Activated CD8-positive, alpha-beta T cell treated with anti-CD3 and anti-CD28 coated beads for 36 hours (primary cell): ENCODE results near the gene SORCS2. TPM values are rescaled to one million over a fixed set of nuclear protein-coding genes. Genes with fewer than 3 reads are reported as not detected.

Experiments used
- ATAC-seq: fragments of 200-7000 bp; cut with Tn5 transposase; one replicate; pipeline ENCODE4 v1.10.0; 2021; ENCODE audit warnings: mild to moderate bottlenecking, moderate library complexity
- CTCF ChIA-PET: fragments of 350-600 bp; sonication (Branson Sonifier 250); formaldehyde crosslinking; loops from one replicate; lab custom pipeline; 2021; ENCODE audit warnings: antibody characterized with exemption; lab: Charles Lee
- POLR2A ChIA-PET: fragments of 350-600 bp; sonication (Branson Sonifier 250); formaldehyde crosslinking; loops from one replicate; lab custom pipeline; 2021; ENCODE audit warnings: antibody characterized with exemption; lab: Charles Lee
- DNase-seq: peaks from one replicate; pipeline ENCODE4 v3.0.0-alpha.2; 2020
- H3K27ac Mint-ChIP-seq: one replicate; pipeline ENCODE4 v1.8.0; 2021; ENCODE audit warnings: mild to moderate bottlenecking, mixed read lengths
- H3K27me3 Mint-ChIP-seq: one replicate; pipeline ENCODE4 v1.8.0; 2021; ENCODE audit warnings: mixed read lengths
- H3K36me3 Mint-ChIP-seq: one replicate; pipeline ENCODE4 v1.8.0; 2021; ENCODE audit warnings: low read depth, mixed read lengths
- H3K4me1 Mint-ChIP-seq: one replicate; pipeline ENCODE4 v1.8.0; 2021; ENCODE audit warnings: low read depth, mixed read lengths
- H3K4me3 Mint-ChIP-seq: one replicate; pipeline ENCODE4 v1.8.0; 2021; ENCODE audit warnings: mild to moderate bottlenecking, moderate library complexity, mixed read lengths
- H3K9me3 Mint-ChIP-seq: one replicate; pipeline ENCODE4 v1.8.0; 2021; ENCODE audit warnings: mixed read lengths
- intact Hi-C: fragments of 100-400 bp; cut with micrococcal nuclease; formaldehyde crosslinking; loops from one replicate; pipeline ENCODE4 v1.10.0; 2022
- total RNA-seq, 2 experiments: library from RNA; stranded (reverse); gene quantifications; one replicate each; pipeline ENCODE4 v1.2.3, GENCODE V29; 2021
- TF ChIP-seq, protein P1 (sequence below): fragments of 200-600 bp; IDR thresholded peaks from one replicate; pipeline ENCODE4 v1.8.0; 2022; ENCODE audit warnings: antibody characterized with exemption, mild to moderate bottlenecking

The SORCS2 gene
- total RNA-seq, 2 experiments from 2014 or later: 0.05 TPM; not detected in 1

DNA sequence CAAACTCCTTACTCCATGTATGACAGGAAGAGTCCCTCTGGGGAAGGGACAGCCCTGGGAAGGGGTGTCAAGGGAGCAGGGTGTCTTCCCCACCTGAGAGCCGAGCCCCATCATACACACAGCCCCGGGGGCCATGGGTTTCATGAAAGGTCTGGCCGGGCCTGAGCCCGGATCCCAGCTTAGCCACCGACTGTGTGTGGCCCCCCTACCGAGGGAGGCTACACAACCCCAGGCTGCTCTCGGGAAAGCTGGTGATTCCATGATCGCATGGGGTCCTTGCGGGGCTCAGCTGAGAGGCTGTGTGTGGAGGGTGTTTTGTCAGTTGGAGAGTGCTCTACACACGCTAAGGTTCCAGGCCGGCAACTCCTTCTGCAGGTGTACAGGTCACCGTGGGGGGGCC, 55.6 kb downstream of the SORCS2 start:
- intact Hi-C loops: no loop called here
- Mint-ChIP-seq H3K36me3 (no peaks in the 10 kb centered on the region), H3K27me3 (peaks cover 5% of the 10 kb centered on the region), H3K9me3 (no peaks in the 10 kb centered on the region), H3K27ac (no peak overlapping the region), H3K4me3 (no peak overlapping the region), H3K4me1 (no peaks in the 10 kb centered on the region)
- ChIA-PET CTCF (no interaction called here), POLR2A (no interaction called here)
- ATAC-seq (no peak), DNase-seq (no peak)
- TF ChIP-seq, protein P1, sequence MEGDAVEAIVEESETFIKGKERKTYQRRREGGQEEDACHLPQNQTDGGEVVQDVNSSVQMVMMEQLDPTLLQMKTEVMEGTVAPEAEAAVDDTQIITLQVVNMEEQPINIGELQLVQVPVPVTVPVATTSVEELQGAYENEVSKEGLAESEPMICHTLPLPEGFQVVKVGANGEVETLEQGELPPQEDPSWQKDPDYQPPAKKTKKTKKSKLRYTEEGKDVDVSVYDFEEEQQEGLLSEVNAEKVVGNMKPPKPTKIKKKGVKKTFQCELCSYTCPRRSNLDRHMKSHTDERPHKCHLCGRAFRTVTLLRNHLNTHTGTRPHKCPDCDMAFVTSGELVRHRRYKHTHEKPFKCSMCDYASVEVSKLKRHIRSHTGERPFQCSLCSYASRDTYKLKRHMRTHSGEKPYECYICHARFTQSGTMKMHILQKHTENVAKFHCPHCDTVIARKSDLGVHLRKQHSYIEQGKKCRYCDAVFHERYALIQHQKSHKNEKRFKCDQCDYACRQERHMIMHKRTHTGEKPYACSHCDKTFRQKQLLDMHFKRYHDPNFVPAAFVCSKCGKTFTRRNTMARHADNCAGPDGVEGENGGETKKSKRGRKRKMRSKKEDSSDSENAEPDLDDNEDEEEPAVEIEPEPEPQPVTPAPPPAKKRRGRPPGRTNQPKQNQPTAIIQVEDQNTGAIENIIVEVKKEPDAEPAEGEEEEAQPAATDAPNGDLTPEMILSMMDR: no peak

DNA sequence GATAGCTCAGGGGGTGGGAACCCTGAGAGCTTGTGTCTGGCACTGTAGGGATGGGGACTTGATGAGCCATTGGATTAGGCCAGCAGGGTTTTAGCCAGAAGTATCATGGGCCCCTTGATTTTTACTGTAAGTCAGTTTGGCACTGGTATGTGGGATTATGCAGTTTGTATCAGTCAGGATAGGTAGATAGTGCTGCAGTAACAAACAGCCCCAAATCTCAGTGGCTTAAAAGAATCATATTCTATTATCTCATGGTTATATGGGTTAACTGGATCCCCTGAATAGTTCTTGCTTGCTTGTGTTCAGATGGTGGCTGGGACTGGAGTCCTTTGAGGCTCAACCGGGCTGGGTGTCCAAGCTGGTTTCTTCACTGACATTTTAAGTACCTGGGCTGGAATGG, 56.5 kb downstream of the SORCS2 start:
- Mint-ChIP-seq H3K9me3 (no peaks in the 10 kb centered on the region), H3K27ac (no peak overlapping the region), H3K4me3 (no peak overlapping the region), H3K4me1 (no peaks in the 10 kb centered on the region), H3K36me3 (no peaks in the 10 kb centered on the region), H3K27me3 (peaks cover 5% of the 10 kb centered on the region)
- ATAC-seq (no peak), DNase-seq (no peak)
- ChIA-PET POLR2A (no interaction called here), CTCF (no interaction called here)
- TF ChIP-seq, protein P1: no peak
- intact Hi-C loops: no loop called here

DNA sequence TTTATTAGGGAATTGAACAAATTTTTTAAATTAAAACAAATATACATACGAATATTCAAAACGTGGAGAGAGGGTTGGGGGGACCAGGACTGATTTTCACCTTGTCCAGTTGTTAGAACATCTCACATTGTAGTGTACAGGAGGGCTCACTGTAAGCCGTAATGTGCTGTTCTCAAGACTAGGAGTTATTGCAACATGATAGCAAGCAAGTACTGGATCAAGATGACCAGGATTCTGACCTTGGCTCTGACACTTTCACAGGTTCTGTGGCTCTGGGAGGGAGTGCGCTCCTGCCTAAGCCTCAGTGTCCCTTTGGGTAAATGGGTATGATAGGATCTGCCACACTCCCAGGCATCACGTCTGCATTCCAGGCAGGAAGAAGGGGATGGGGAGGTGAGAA, 59.0 kb downstream of the SORCS2 start:
- TF ChIP-seq, protein P1: no peak
- no peaks in the 10 kb centered on the region for H3K36me3 Mint-ChIP-seq
- ChIA-PET CTCF (no interaction called here), POLR2A (no interaction called here)
- H3K4me1 Mint-ChIP-seq: no peaks in the 10 kb centered on the region
- no peak overlapping the region for H3K27ac Mint-ChIP-seq
- no peak for DNase-seq
- ATAC-seq: no peak
- no peak overlapping the region for H3K4me3 Mint-ChIP-seq
- peaks cover 5% of the 10 kb centered on the region for H3K27me3 Mint-ChIP-seq
- H3K9me3 Mint-ChIP-seq: no peaks in the 10 kb centered on the region
- intact Hi-C loops: no loop called here

DNA sequence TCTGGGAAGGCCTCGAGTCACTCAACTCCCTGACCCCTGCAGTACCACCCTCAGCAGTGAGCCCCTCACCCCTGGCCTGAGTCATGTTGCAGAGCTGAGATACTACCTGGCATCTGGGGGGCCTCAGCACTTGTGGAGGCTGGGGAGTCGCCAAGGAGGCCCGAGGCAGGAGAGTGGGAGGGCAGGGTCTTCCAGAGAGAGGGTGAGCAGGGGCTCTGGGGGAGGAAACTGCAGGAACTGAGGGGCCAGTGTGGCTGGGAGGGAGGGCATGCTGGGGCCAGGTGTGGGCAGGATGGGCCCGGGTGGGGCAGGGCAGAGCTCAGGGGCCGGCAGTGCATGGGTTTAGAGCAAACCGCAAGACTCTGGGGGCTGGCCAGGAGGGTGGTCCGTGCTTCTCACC, 59.7 kb downstream of the SORCS2 start:
- H3K27me3 Mint-ChIP-seq: peaks cover 5% of the 10 kb centered on the region
- no peak overlapping the region for H3K27ac Mint-ChIP-seq
- H3K36me3 Mint-ChIP-seq: no peaks in the 10 kb centered on the region
- ChIA-PET CTCF (no interaction called here), POLR2A (no interaction called here)
- H3K4me3 Mint-ChIP-seq: no peak overlapping the region
- DNase-seq: no peak
- intact Hi-C loops: no loop called here
- no peaks in the 10 kb centered on the region for H3K4me1 Mint-ChIP-seq
- no peak for ATAC-seq
- TF ChIP-seq, protein P1: no peak
- no peaks in the 10 kb centered on the region for H3K9me3 Mint-ChIP-seq

DNA sequence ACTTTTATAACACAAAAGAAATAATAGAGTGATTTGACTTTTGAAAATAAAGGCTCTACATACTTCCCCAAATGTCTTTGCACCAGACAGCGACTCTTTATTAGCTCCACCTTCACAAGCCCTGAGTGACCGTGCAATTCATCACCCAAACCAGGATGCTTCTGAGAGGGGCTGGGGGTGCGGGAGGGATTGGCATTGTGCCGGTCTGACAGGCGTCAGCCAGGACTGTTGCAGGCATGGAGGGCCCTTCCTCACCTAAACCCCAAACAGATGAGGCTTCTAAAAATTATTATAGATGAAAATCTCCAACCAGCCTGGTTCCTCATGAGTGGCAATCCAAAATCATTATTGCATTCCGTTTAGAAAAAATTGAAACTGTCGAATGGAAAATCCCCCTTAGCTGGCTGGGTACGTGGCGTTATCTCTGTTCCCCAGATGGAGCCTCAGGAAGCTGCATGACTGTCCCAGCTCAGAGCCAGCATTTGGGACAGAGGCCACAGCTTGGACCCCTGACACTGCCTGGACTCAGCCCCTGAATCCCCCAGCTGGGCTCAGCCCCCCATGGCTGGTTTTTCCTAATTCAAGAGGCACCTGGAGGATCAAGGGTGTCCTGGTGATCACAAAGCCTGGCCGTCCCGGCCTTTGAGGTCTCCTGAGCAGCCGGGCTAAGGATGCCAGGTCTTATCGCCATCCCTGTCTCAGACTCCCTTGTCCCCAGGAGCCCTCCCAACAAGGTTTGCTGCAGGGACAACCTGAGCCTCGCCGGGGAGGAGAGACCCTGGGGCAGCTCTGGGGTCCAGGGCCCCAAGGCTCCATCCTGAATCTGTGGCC, 60.4 kb downstream of the SORCS2 start:
- peaks cover 5% of the 10 kb centered on the region for H3K27me3 Mint-ChIP-seq
- no peaks in the 10 kb centered on the region for H3K36me3 Mint-ChIP-seq
- H3K9me3 Mint-ChIP-seq: no peaks in the 10 kb centered on the region
- TF ChIP-seq, protein P1: no peak
- ATAC-seq (no peak), DNase-seq (no peak)
- intact Hi-C loops: no loop called here
- no peak overlapping the region for H3K27ac Mint-ChIP-seq
- H3K4me1 Mint-ChIP-seq: no peaks in the 10 kb centered on the region
- CTCF ChIA-PET: no interaction called here
- no peak overlapping the region for H3K4me3 Mint-ChIP-seq
- POLR2A ChIA-PET: no interaction called here
